Measurements from ENCODE around the gene TNS1.

DNA sequence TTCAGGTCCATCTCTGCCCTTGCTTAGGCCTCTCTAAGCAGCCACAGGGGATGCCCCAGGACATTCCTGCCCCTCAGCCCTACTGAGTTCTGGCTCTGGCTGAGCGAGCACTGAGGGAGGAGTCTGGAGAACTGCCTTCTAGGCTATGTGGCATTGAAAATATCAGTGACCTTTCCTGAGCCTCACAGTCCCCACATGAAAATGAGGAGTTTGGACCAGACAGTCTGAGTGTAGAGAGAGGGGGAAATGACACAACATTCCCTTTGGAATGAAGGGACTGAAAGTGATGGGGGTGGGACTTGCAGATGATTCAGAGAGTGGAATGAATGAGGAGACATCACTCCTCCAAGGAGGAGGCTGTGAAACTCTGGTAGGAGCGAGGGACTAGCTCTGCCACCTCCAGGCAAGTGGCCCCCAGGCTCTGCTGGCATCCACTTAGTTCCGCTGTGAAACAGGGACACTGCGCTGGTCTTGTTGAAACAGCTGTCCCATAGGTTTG, 8.0 kb downstream of the TNS1 start:
- TF ChIP-seq EZH2 (IDR thresholded peaks at IDR 0.05) (no peak), POLR2AphosphoS5 (IDR thresholded peaks at IDR 0.05; ENCODE audit: borderline replicate concordance, low read depth, low read length) (no peak)

Measured in SK-N-MC (cell line).